IPS-18a (cell line): ENCODE results near the gene ANKDD1A.

Source experiments
- H3K27ac ChIP-seq: one replicate; pipeline ENCODE4 v1.5.1; 2013; ENCODE audit warnings: low read length
- H3K27me3 ChIP-seq: one replicate; pipeline ENCODE4 v1.6.1; 2013; ENCODE audit warnings: mild to moderate bottlenecking, low read length; ENCODE audit not compliant: control insufficient read depth, insufficient read depth
- H3K36me3 ChIP-seq: one replicate; pipeline ENCODE4 v1.6.1; 2013; ENCODE audit warnings: low read depth, low read length; ENCODE audit not compliant: control insufficient read depth
- H3K4me1 ChIP-seq: one replicate; pipeline ENCODE4 v1.6.1; 2013; ENCODE audit warnings: low read depth, low read length; ENCODE audit not compliant: control insufficient read depth
- H3K4me3 ChIP-seq: one replicate; pipeline ENCODE4 v1.5.1; 2013; ENCODE audit warnings: low read length
- H3K9ac ChIP-seq: one replicate; pipeline ENCODE4 v1.6.1; 2013; ENCODE audit warnings: mild to moderate bottlenecking, low read length, moderate library complexity
- H3K9me3 ChIP-seq: one replicate; pipeline ENCODE4 v1.6.1; 2013; ENCODE audit warnings: low read depth, low read length; ENCODE audit not compliant: control insufficient read depth

The ANKDD1A gene

DNA sequence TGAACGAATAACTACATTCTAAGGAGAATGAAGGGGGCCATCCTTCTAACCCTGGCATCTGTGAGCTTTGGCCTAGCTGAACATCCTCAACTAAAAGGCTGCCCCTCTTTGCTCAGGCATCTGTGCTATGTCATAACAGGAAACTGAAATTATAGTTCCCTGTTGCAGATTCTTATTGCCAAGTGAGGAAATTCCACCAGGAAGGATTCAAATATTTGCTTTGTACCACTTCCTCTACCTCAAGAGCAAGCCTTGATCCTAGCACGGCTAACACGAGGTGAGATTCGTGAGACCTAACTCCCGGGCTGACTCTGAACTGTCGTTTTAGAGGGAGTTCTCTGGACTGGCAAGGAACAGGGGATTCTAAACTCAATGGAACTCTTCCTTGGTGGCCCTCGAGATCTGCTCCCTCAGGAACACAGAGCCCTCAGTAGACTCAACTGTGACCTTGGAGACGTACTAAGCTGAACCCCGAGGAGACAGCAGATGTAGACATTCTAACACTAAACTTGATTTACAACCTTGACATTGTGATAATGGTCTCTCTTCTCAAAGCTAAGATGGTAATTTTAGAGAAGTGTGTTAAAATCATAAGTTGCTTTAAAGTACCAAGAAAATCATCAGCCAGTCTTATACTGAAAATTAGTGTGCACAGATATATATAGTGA is 73.8 kb downstream of the ANKDD1A start:
- Histone ChIP-seq H3K4me1 (peaks cover 6% of the 10 kb centered on the region), H3K27ac (no peak overlapping the region), H3K9me3 (no peaks in the 10 kb centered on the region), H3K4me3 (no peak overlapping the region), H3K9ac (no peak overlapping the region), H3K36me3 (no peaks in the 10 kb centered on the region), H3K27me3 (no peaks in the 10 kb centered on the region)

DNA sequence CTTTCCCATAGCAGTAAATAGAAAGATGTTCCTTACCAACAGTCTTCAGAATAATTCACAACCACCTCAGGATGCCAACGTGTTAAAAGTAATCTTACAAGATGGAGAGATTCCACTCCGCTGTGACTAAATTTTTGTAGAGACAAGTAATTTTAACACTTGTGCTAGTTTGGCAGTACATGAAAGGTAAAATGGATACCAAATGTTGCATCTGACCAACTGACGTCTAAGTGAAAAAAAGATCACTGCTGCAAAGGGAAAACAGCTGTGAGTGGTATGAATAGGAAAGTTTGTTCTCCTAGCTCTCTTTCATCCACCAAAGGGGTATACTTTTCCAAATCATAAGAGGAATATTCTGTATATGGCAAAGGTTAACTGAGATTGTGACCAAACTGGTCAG is 75.4 kb downstream of the ANKDD1A start:
- Histone ChIP-seq H3K4me3 (no peak overlapping the region), H3K9me3 (no peaks in the 10 kb centered on the region), H3K27me3 (no peaks in the 10 kb centered on the region), H3K4me1 (peaks cover 7% of the 10 kb centered on the region), H3K27ac (no peak overlapping the region), H3K36me3 (no peaks in the 10 kb centered on the region), H3K9ac (no peak overlapping the region)

DNA sequence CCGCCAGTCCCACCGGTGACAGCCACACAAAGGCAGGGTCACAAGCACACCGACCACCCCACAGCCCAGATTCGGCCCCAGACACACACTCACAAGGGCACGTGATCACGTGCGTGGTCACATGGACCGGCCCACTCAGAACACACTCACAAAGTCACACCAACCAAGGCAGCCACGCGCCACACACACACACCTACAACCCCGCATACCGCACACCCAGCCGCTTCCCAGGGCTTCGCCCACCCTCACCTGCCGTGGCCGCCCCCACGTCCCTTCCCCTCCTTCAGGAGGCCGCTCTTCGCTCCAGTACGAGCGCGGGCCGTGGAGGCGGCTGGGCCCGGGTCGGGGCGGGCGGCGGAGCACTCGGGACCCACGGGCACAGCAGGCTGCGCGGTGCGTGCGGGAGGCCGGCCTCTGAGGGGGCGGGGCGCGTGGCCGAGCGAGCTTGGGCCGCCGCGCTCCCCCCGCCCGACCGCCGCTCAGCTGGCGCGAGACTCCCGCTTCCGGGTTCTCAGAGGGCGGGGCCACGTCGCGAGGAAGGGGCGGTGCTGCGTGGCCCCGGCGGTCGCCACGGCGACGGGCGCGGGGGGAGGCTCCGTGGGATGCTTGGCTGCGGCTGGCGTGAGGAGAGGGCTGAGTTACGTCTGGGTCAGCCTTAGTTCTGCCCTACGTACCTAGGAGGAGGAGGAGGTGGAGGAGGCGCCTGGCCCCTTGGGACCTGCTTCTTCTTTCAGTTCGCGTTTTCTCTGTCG is 77.9 kb downstream of the ANKDD1A start, which contains the start of gene SPG21:
SPG21 (minus strand) TSS at position 499 of the 752 bp plus-strand sequence. CDS start 6,345 bp downstream, outside the sequence.
- no peaks in the 10 kb centered on the region for H3K36me3 ChIP-seq
- H3K4me1 ChIP-seq = peaks cover 7% of the 10 kb centered on the region
- H3K9me3 ChIP-seq = no peaks in the 10 kb centered on the region
- no peak within 1 kb of the TSS for H3K27ac ChIP-seq
- no peaks in the 10 kb centered on the region for H3K27me3 ChIP-seq
- H3K9ac ChIP-seq = peak within 1 kb of the TSS; percentile 71
- H3K4me3 ChIP-seq = peak within 1 kb of the TSS; percentile 95

DNA sequence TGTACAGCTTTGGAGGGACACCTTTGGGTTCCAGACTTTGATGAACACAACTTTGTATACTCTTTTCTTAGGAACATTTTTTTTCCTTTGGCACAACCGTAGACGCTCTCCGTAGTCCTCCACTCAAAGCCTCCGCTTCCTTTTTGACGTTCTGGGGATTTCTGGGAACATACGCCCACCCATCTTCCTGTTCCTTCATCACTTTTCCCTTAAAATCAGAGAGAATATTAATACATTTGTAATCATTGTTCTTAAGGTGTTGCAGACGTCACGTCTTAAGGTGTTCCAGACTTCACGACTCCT is 78.4 kb downstream of the ANKDD1A start:
- Histone ChIP-seq H3K27me3 (no peaks in the 10 kb centered on the region), H3K9ac (peak overlapping the region; percentile 71), H3K4me1 (peaks cover 7% of the 10 kb centered on the region), H3K27ac (no peak overlapping the region), H3K9me3 (no peaks in the 10 kb centered on the region), H3K4me3 (peak overlapping the region; percentile 95), H3K36me3 (no peaks in the 10 kb centered on the region)

DNA sequence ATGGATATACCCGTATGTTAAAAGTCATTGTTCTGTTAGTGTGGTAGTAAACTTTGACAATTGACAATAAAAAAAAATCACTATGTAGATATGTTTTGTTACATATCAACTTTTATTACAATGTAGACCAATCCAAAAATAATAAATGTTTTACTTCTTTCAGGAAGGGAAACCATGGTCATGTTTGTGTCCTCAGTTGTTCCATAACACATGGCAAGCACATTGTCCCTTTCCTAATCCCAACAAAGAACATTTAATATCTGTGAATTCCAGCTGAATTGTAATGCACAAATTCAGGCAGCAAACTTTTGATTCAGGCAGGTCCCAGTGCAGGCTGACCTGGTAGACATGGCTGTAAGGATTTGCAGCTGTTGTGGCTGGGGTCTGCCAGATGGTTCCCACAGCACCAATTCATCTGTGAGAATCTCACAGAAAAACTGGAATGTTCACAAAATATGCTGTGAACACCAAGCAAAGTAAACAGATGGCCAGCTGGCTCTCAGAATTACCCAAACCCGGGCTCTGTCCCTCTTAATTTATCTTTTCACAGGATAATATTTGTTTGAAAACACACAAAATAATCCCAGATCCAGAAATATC is 79.9 kb downstream of the ANKDD1A start:
- Histone ChIP-seq H3K27me3 (no peaks in the 10 kb centered on the region), H3K4me1 (peaks cover 7% of the 10 kb centered on the region), H3K4me3 (no peak overlapping the region), H3K27ac (no peak overlapping the region), H3K36me3 (no peaks in the 10 kb centered on the region), H3K9ac (no peak overlapping the region), H3K9me3 (no peaks in the 10 kb centered on the region)

DNA sequence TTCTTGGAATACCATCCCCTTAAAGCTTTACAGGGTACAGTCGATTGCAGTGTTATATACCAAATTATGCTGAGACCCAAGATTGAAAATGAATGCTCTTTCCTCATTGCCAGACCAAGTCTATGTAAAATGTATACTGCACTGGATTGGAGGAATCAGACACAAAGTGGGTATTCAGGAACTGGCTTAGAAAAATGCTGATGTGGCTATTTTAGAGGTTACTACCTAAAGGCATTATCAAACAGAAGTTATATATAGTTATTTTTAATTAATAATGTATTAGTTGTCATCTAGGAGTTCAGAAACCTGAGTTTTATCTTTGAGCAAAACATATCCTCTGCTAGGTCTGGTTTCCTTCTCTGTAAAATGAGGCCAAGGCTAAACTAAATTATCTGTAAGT is 81.6 kb downstream of the ANKDD1A start:
- no peak overlapping the region for H3K9ac ChIP-seq
- H3K27ac ChIP-seq = no peak overlapping the region
- no peaks in the 10 kb centered on the region for H3K9me3 ChIP-seq
- peaks cover 7% of the 10 kb centered on the region for H3K4me1 ChIP-seq
- H3K27me3 ChIP-seq = no peaks in the 10 kb centered on the region
- H3K4me3 ChIP-seq = no peak overlapping the region
- no peaks in the 10 kb centered on the region for H3K36me3 ChIP-seq

DNA sequence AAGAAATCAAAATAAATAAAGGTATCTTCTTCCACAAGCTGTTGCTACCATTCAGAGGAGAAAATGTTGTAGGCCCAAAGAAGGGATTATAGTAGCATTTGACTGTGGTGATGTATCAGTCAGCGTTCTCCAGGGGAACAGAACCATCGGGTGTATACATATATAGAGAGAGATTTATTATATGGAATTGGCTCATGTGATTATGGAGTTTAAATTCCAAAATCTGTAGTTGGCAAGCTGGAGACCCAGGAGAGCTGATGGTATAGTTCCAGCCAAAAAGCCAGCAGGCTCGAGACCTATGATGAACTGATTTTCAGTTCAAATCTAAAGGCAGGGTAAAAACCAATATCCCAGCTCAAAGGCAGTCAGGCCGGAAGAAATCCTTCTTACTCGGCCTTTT is 85.4 kb downstream of the ANKDD1A start:
- H3K4me3 ChIP-seq = no peak overlapping the region
- no peaks in the 10 kb centered on the region for H3K27me3 ChIP-seq
- no peak overlapping the region for H3K9ac ChIP-seq
- no peaks in the 10 kb centered on the region for H3K9me3 ChIP-seq
- H3K27ac ChIP-seq = no peak overlapping the region
- H3K4me1 ChIP-seq = no peaks in the 10 kb centered on the region
- H3K36me3 ChIP-seq = no peaks in the 10 kb centered on the region

DNA sequence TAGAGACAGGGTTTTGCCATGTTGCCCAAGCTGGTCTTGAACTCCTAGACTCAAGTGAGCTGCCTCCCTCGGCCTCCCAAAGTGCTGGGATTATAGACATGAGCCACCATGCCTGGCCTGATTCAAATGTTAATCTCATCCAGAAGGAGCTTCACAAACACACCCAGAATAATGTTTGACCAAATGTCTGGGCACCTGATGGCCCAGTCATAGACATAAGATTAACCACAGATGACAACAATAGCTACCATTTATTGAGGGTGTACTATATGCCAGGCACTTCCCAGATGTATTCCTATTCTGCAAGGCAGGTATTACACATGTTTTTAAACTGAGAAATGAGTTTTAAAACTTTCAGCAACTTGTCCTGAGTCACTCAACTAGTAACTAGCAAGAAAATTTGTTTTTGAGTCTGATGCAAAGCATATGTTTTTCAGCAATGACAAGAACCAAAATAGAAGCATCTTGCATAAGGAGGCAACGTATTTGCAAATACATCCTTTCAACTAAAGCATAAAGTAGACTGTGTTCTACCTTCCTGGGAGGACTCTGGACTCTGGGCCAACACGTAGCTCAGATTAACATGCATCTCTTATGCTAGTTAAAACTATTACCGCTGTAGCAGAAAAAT is 86.2 kb downstream of the ANKDD1A start:
- no peaks in the 10 kb centered on the region for H3K36me3 ChIP-seq
- no peaks in the 10 kb centered on the region for H3K4me1 ChIP-seq
- no peak overlapping the region for H3K9ac ChIP-seq

DNA sequence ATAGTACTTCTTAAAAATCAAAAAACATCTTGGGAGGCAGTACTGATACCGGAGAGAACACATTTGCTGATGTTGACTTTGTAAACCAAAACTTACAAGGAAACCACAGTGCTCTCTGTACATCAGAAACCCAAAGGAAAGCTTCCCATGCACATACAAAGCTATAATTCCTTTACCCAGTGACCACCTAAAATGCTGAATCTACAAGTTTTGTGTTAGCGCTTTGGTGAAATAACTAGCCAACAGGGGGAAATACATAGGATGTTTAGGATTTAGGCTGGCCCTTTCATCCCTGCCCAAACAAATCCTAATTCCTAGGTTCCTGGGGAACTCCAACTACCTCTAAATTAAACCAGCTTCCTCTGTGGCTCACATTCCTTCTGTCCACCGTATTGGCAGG is 93.3 kb downstream of the ANKDD1A start:
- H3K27me3 ChIP-seq = no peaks in the 10 kb centered on the region
- no peaks in the 10 kb centered on the region for H3K36me3 ChIP-seq
- H3K27ac ChIP-seq = no peak overlapping the region
- no peak overlapping the region for H3K4me3 ChIP-seq
- H3K9ac ChIP-seq = no peak overlapping the region
- no peaks in the 10 kb centered on the region for H3K4me1 ChIP-seq
- H3K9me3 ChIP-seq = no peaks in the 10 kb centered on the region

More for the DNA sequence above, 86.2 kb downstream of the ANKDD1A start:
- no peak overlapping the region for H3K4me3 ChIP-seq
- H3K27me3 ChIP-seq = no peaks in the 10 kb centered on the region
- no peak overlapping the region for H3K27ac ChIP-seq
- H3K9me3 ChIP-seq = no peaks in the 10 kb centered on the region

DNA sequence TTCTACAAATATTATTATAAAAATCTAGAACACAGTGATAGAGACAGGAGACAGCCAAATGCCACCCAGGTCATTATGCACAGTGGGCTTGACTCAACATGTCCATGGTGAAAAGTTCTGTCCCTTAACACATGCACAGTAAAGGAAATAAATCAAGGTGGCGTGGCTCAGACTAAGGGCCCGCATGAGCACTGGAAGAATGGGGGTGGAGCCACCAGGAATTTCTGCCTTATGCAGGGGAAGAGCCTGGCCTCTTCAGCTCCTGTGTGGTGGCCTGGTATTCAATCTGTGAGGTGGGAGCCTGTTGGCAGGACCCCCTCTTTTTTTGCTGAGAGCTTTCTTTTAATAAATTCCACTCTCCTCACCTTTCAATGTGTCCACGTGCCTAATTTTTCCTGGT is 95.2 kb downstream of the ANKDD1A start:
- Histone ChIP-seq H3K36me3 (no peaks in the 10 kb centered on the region), H3K27ac (no peak overlapping the region), H3K27me3 (no peaks in the 10 kb centered on the region), H3K4me1 (no peaks in the 10 kb centered on the region), H3K9me3 (no peaks in the 10 kb centered on the region), H3K4me3 (no peak overlapping the region), H3K9ac (no peak overlapping the region)
